GM19328 (cell line): ENCODE results near the gene STARD10.
A peak's percentile ranks its signal among the peaks of the same experiment; 100 is the strongest.

ENCODE experiments used
- ATAC-seq: cut with Tn5 transposase; IDR thresholded peaks from one replicate; pipeline ENCODE4 v1.9.1; 2021; ENCODE audit warnings: mild to moderate bottlenecking, moderate library complexity; ENCODE audit not compliant: unreplicated experiment

Gene STARD10

GRCh38 chr11:72826942-72827480 is 33.2 kb upstream of the STARD10 start:
- no peak for ATAC-seq

- ATAC-seq = no peak
Observed at GRCh38 chr11:72826191-72826941, 32.5 kb upstream of the STARD10 start.

- no peak for ATAC-seq
Observed at GRCh38 chr11:72825661-72826060, 31.8 kb upstream of the STARD10 start.

GRCh38 chr11:72824811-72825505 is 31.1 kb upstream of the STARD10 start:
- no peak for ATAC-seq

GRCh38 chr11:72824020-72824419 is 30.2 kb upstream of the STARD10 start:
- ATAC-seq = no peak

- ATAC-seq = no peak
Observed at GRCh38 chr11:72823105-72823804, 29.4 kb upstream of the STARD10 start.

GRCh38 chr11:72821920-72822799 is 28.3 kb upstream of the STARD10 start:
- peak; percentile 69 for ATAC-seq

- ATAC-seq = no peak
Observed at GRCh38 chr11:72821221-72821919, 27.5 kb upstream of the STARD10 start.

- ATAC-seq = no peak
Observed at GRCh38 chr11:72820439-72821139, 26.7 kb upstream of the STARD10 start.

GRCh38 chr11:72818971-72819370 is 25.1 kb upstream of the STARD10 start:
- no peak for ATAC-seq

- no peak for ATAC-seq
Observed at GRCh38 chr11:72817966-72818365, 24.1 kb upstream of the STARD10 start.

- no peak for ATAC-seq
Observed at GRCh38 chr11:72816404-72816990, 22.6 kb upstream of the STARD10 start.

- no peak for ATAC-seq
Observed at GRCh38 chr11:72815110-72815618, 21.3 kb upstream of the STARD10 start.

GRCh38 chr11:72814286-72815109 is 20.7 kb upstream of the STARD10 start, which contains the start of gene ATG16L2:
Gene ATG16L2, plus strand, starts transcription at chr11:72814411. Its CDS starts 35 bp downstream, at chr11:72814446.
- ATAC-seq = peak; percentile 68

GRCh38 chr11:72813740-72814285 is 20.0 kb upstream of the STARD10 start:
- peak; percentile 48 for ATAC-seq

GRCh38 chr11:72812967-72813739 is 19.3 kb upstream of the STARD10 start:
- no peak for ATAC-seq

- no peak for ATAC-seq
Observed at GRCh38 chr11:72812604-72812966, 18.7 kb upstream of the STARD10 start.
